Measurements from ENCODE around the gene PDE1C.

Gene PDE1C

GRCh38 chr7:31811650-31812461 lies 258.4 kb downstream of the PDE1C start:
- H3K4me3 Mint-ChIP-seq = no peak overlapping the region
- TF ChIP-seq, protein P1, sequence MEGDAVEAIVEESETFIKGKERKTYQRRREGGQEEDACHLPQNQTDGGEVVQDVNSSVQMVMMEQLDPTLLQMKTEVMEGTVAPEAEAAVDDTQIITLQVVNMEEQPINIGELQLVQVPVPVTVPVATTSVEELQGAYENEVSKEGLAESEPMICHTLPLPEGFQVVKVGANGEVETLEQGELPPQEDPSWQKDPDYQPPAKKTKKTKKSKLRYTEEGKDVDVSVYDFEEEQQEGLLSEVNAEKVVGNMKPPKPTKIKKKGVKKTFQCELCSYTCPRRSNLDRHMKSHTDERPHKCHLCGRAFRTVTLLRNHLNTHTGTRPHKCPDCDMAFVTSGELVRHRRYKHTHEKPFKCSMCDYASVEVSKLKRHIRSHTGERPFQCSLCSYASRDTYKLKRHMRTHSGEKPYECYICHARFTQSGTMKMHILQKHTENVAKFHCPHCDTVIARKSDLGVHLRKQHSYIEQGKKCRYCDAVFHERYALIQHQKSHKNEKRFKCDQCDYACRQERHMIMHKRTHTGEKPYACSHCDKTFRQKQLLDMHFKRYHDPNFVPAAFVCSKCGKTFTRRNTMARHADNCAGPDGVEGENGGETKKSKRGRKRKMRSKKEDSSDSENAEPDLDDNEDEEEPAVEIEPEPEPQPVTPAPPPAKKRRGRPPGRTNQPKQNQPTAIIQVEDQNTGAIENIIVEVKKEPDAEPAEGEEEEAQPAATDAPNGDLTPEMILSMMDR (IDR thresholded peaks at IDR 0.05; ENCODE audit: unreplicated experiment in 3 of 3) = no peak
- no peaks in the 10 kb centered on the region for H3K27me3 Mint-ChIP-seq (ENCODE audit: low read depth)
- H3K36me3 Mint-ChIP-seq (ENCODE audit: low read depth) = no peaks in the 10 kb centered on the region
- H3K4me1 Mint-ChIP-seq = no peaks in the 10 kb centered on the region
- H3K9me3 Mint-ChIP-seq = no peaks in the 10 kb centered on the region
- no peak overlapping the region for H3K27ac Mint-ChIP-seq

GRCh38 chr7:31805209-31805818 lies 264.9 kb downstream of the PDE1C start:
- H3K27ac Mint-ChIP-seq = peak overlapping the region in 2 of 3 experiments; percentile 3 to 12
- TF ChIP-seq, protein P1 (IDR thresholded peaks at IDR 0.05; ENCODE audit: unreplicated experiment in 3 of 3) = no peak
- H3K27me3 Mint-ChIP-seq (ENCODE audit: low read depth) = no peaks in the 10 kb centered on the region
- no peaks in the 10 kb centered on the region for H3K9me3 Mint-ChIP-seq
- no peaks in the 10 kb centered on the region for H3K36me3 Mint-ChIP-seq (ENCODE audit: low read depth)
- H3K4me3 Mint-ChIP-seq = no peak overlapping the region
- no peaks in the 10 kb centered on the region for H3K4me1 Mint-ChIP-seq

- Mint-ChIP-seq H3K27ac (no peak overlapping the region), H3K36me3 (ENCODE audit: low read depth) (no peaks in the 10 kb centered on the region), H3K27me3 (ENCODE audit: low read depth) (no peaks in the 10 kb centered on the region), H3K4me1 (no peaks in the 10 kb centered on the region), H3K9me3 (no peaks in the 10 kb centered on the region), H3K4me3 (no peak overlapping the region)
- TF ChIP-seq, protein P1 (IDR thresholded peaks at IDR 0.05; ENCODE audit: unreplicated experiment in 3 of 3) = no peak
These were observed 273.8 kb downstream of the PDE1C start for GRCh38 chr7:31796375-31796774.

- no peak overlapping the region for H3K4me3 Mint-ChIP-seq
- no peaks in the 10 kb centered on the region for H3K9me3 Mint-ChIP-seq
- H3K27me3 Mint-ChIP-seq (ENCODE audit: low read depth) = no peaks in the 10 kb centered on the region
- no peaks in the 10 kb centered on the region for H3K36me3 Mint-ChIP-seq (ENCODE audit: low read depth)
- no peaks in the 10 kb centered on the region for H3K4me1 Mint-ChIP-seq
- no peak overlapping the region for H3K27ac Mint-ChIP-seq
- TF ChIP-seq, protein P1 (IDR thresholded peaks at IDR 0.05; ENCODE audit: unreplicated experiment in 3 of 3) = no peak
These were observed 275.3 kb downstream of the PDE1C start for GRCh38 chr7:31794851-31795344.

DNA sequence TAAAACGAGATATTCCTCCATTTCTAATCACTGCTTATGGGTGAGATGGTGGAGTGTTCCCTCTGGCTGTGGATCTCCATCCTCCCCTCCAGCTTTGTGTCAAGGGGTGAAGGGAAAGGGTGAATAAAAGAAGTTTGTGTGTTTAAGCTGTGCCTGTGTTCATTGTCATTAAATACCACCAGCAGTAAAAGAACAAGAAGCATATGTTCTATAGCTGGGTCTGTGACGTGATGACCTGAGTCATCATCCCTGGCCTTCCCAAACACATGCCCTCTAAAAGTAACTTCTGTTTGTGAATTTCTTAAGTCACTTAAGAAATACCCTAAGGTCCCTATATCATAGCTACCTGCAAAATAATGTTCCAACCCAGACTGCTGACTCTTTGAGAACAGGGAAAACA lies 278.3 kb downstream of the PDE1C start:
- Mint-ChIP-seq H3K27me3 (ENCODE audit: low read depth) (no peaks in the 10 kb centered on the region), H3K27ac (no peak overlapping the region), H3K4me1 (no peaks in the 10 kb centered on the region), H3K36me3 (ENCODE audit: low read depth) (no peaks in the 10 kb centered on the region), H3K4me3 (no peak overlapping the region), H3K9me3 (no peaks in the 10 kb centered on the region)
- TF ChIP-seq, protein P1 (IDR thresholded peaks at IDR 0.05; ENCODE audit: unreplicated experiment in 3 of 3) = no peak

Measured in nephron (organoid).